Vagina (tissue), 2 donors: ENCODE results near the gene GPR158.
"Not testable (repeated sequence)": the region's sequence is repeated elsewhere in the genome, so short reads cannot be mapped to it uniquely, and the experiment has no call there.

Experiments
- POLR2A ChIP-seq, 2 donors: fragments of 450-650 bp; IDR thresholded peaks; one replicate each; pipeline ENCODE4 v1.6.1; 2017; ENCODE audit warnings: antibody characterized with exemption in 2 of 2, mild to moderate bottlenecking in 2 of 2, moderate library complexity in 2 of 2
- POLR2AphosphoS5 ChIP-seq, 2 donors: sonication (generic); formaldehyde crosslinking; IDR thresholded peaks; one replicate each; pipeline ENCODE4 v1.9.0; 2017; ENCODE audit warnings: antibody characterized with exemption in 2 of 2, mild to moderate bottlenecking in 2 of 2, low read depth in 1 of 2; ENCODE audit not compliant: insufficient read depth in 1 of 2
- TF ChIP-seq, protein P1 (sequence below), 3 experiments: fragments of 450-650 bp in 2 of 3; fragments of 200-600 bp in 1 of 3; sonication (generic) in 1 of 3; IDR thresholded peaks; one replicate each; pipeline ENCODE4 v1.5.1; 2017 to 2019; ENCODE audit warnings: antibody characterized with exemption in 3 of 3, mild to moderate bottlenecking in 2 of 3, moderate library complexity in 2 of 3

DNA sequence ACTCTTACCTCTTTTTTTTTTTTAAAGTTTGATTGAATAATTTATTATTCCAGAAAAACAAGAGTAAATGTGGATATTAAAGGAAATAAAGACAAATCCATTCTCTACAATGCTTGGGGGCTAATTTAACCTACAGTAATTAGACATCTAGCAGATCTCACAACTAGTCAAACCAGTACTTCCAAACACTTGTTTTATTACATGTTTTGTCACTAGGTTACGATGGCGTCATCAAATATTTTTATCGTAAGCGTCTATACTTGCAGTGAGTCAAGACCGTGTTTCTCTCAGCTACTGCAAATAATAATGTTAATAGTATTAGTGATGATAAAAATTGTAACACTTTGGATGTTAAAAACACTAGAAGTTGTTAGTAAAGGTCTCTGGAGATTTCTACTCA is 154.8 kb downstream of the GPR158 start:
- TF ChIP-seq, protein P1, sequence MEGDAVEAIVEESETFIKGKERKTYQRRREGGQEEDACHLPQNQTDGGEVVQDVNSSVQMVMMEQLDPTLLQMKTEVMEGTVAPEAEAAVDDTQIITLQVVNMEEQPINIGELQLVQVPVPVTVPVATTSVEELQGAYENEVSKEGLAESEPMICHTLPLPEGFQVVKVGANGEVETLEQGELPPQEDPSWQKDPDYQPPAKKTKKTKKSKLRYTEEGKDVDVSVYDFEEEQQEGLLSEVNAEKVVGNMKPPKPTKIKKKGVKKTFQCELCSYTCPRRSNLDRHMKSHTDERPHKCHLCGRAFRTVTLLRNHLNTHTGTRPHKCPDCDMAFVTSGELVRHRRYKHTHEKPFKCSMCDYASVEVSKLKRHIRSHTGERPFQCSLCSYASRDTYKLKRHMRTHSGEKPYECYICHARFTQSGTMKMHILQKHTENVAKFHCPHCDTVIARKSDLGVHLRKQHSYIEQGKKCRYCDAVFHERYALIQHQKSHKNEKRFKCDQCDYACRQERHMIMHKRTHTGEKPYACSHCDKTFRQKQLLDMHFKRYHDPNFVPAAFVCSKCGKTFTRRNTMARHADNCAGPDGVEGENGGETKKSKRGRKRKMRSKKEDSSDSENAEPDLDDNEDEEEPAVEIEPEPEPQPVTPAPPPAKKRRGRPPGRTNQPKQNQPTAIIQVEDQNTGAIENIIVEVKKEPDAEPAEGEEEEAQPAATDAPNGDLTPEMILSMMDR (IDR thresholded peaks at IDR 0.05), result not testable (repeated sequence)
- TF ChIP-seq POLR2AphosphoS5 (IDR thresholded peaks at IDR 0.05; ENCODE audit: insufficient read depth in 1 of 2, low read depth in 1 of 2); POLR2A (IDR thresholded peaks at IDR 0.05): not testable (repeated sequence)
